Calu3 (cell line): ENCODE measurements around the gene TEX264. TPM values are rescaled to one million over a fixed set of nuclear protein-coding genes. Genes with fewer than 3 reads are reported as not detected.

Experiments
- BruUV-seq: library from RNA; stranded (reverse); fragments of 400-500 nt; replicated peaks from 2 replicates; lab custom pipeline; 2021; lab: Mats Ljungman, UMichigan
- CTCF ChIA-PET: fragments of 300-600 bp; sonication (Branson Sonifier 250); formaldehyde crosslinking; loops from one replicate; lab custom pipeline; 2022; ENCODE audit warnings: antibody characterized with exemption; lab: Charles Lee
- DNase-seq: peaks from one replicate; pipeline ENCODE4 v3.0.0; 2022
- H3K27ac Mint-ChIP-seq: one replicate; pipeline ENCODE4 v1.8.0; 2022; ENCODE audit warnings: mixed read lengths; ENCODE audit not compliant: unreplicated experiment
- H3K27me3 Mint-ChIP-seq: one replicate; pipeline ENCODE4 v1.8.0; 2022; ENCODE audit warnings: mixed read lengths; ENCODE audit not compliant: unreplicated experiment
- H3K36me3 Mint-ChIP-seq: one replicate; pipeline ENCODE4 v1.8.0; 2022; ENCODE audit warnings: mild to moderate bottlenecking, moderate library complexity, mixed read lengths; ENCODE audit not compliant: insufficient read depth, unreplicated experiment
- H3K4me1 Mint-ChIP-seq: one replicate; pipeline ENCODE4 v1.8.0; 2022; ENCODE audit warnings: mild to moderate bottlenecking, low read depth, mixed read lengths; ENCODE audit not compliant: unreplicated experiment
- H3K4me3 Mint-ChIP-seq: one replicate; pipeline ENCODE4 v1.8.0; 2022; ENCODE audit warnings: mild to moderate bottlenecking, low read depth, moderate library complexity, mixed read lengths; ENCODE audit not compliant: unreplicated experiment
- H3K9me3 Mint-ChIP-seq: one replicate; pipeline ENCODE4 v1.8.0; 2022; ENCODE audit warnings: low read depth, mixed read lengths; ENCODE audit not compliant: unreplicated experiment
- CTCF ChIP-seq: fragments of 200-600 bp; IDR thresholded peaks from one replicate; pipeline ENCODE4 v1.8.0; 2022; ENCODE audit warnings: antibody characterized with exemption; ENCODE audit not compliant: unreplicated experiment
- intact Hi-C: fragments of 100-400 bp; cut with micrococcal nuclease; formaldehyde crosslinking; loops from one replicate; pipeline ENCODE4 v1.10.0; 2022; ENCODE audit not compliant: unreplicated experiment
- total RNA-seq: library from RNA; stranded (reverse); gene quantifications from 2 replicates; pipeline ENCODE4 v1.2.3, GENCODE V29; 2022

Gene TEX264
- total RNA-seq, 1 experiment from 2014 or later, result 37.0 TPM

- Mint-ChIP-seq H3K27me3 (no peaks in the 10 kb centered on the region), H3K27ac (peak overlapping the region; percentile 29), H3K36me3 (peaks cover 21% of the 10 kb centered on the region), H3K4me1 (peaks cover 26% of the 10 kb centered on the region), H3K4me3 (peak overlapping the region; percentile 9), H3K9me3 (no peaks in the 10 kb centered on the region)
- DNase-seq, result peak; percentile 92
- intact Hi-C loops, result loop anchor here (1.0 kb wide), 2 partner anchors 27 to 167 kb away; no protein-coding TSS in a partner anchor
- peak; percentile 81 for TF ChIP-seq CTCF
- no TSS peak for BruUV-seq
- CTCF ChIA-PET, result interaction anchor here (0.7 to 2.3 kb wide), 4 partner anchors 12 to 169 kb away, joined by 3 to 35 read pairs (median 20); partner anchors contain the start of gene DCAF1
These were observed 1.6 kb upstream of the TEX264 start for GRCh38 chr3:51669241-51670052.

GRCh38 chr3:51670053-51670822 is 814 bp upstream of the TEX264 start:
- no TSS peak for BruUV-seq
- no peaks in the 10 kb centered on the region for H3K9me3 Mint-ChIP-seq
- CTCF ChIA-PET, result interaction anchor here (0.6 to 2.3 kb wide), 4 partner anchors 11 to 170 kb away, joined by 4 to 35 read pairs (median 20); partner anchors contain the start of gene DCAF1
- intact Hi-C loops, result no loop called here
- no peak for DNase-seq
- peaks cover 21% of the 10 kb centered on the region for H3K36me3 Mint-ChIP-seq
- TF ChIP-seq CTCF, result no peak
- peak overlapping the region; percentile 97 for H3K4me3 Mint-ChIP-seq
- no peaks in the 10 kb centered on the region for H3K27me3 Mint-ChIP-seq
- no peak overlapping the region for H3K27ac Mint-ChIP-seq
- peaks cover 26% of the 10 kb centered on the region for H3K4me1 Mint-ChIP-seq

GRCh38 chr3:51671734-51672475 is 853 bp downstream of the TEX264 start:
- CTCF ChIA-PET, result interaction anchor here (0.7 to 2.9 kb wide), 3 partner anchors 10 to 172 kb away, joined by 3 to 20 read pairs (median 8); partner anchors contain the start of gene DCAF1
- peak overlapping the region; percentile 97 for H3K4me3 Mint-ChIP-seq
- no peaks in the 10 kb centered on the region for H3K9me3 Mint-ChIP-seq
- peaks cover 21% of the 10 kb centered on the region for H3K36me3 Mint-ChIP-seq
- no peaks in the 10 kb centered on the region for H3K27me3 Mint-ChIP-seq
- peaks cover 26% of the 10 kb centered on the region for H3K4me1 Mint-ChIP-seq
- intact Hi-C loops, result no loop called here
- H3K27ac Mint-ChIP-seq, result peak overlapping the region; percentile 76
- BruUV-seq, result no TSS peak
- peak; percentile 63 for DNase-seq
- TF ChIP-seq CTCF, result no peak
